Subcutaneous abdominal adipose tissue (tissue), 5 donors: ENCODE data around the gene COX10.

Experiments used
- H3K27ac ChIP-seq: one replicate; pipeline ENCODE4 v1.7.0; 2013; ENCODE audit warnings: low read depth, mild to moderate bottlenecking, inconsistent platforms, low read length, moderate library complexity
- H3K27me3 ChIP-seq, 5 donors: one replicate each; pipeline ENCODE4 v1.7.0; 2013; ENCODE audit warnings: low read length in 5 of 5, inconsistent platforms in 1 of 5; ENCODE audit not compliant: control insufficient read depth in 5 of 5, insufficient read depth in 4 of 5
- H3K36me3 ChIP-seq, 5 donors: one replicate each; pipeline ENCODE4 v1.7.0; 2013; ENCODE audit warnings: low read length in 5 of 5; ENCODE audit not compliant: control insufficient read depth in 5 of 5, insufficient read depth in 5 of 5
- H3K4me1 ChIP-seq, 5 donors: one replicate each; pipeline ENCODE4 v1.7.0; 2013; ENCODE audit warnings: low read length in 5 of 5, mild to moderate bottlenecking in 3 of 5, moderate library complexity in 1 of 5; ENCODE audit not compliant: control insufficient read depth in 5 of 5, insufficient read depth in 5 of 5
- H3K4me3 ChIP-seq, 5 donors: one replicate each; pipeline ENCODE4 v1.7.0; 2013; ENCODE audit warnings: low read length in 5 of 5, low read depth in 1 of 5
- H3K9ac ChIP-seq, 5 donors: one replicate each; pipeline ENCODE4 v1.7.0; 2013; ENCODE audit warnings: low read length in 5 of 5, mild to moderate bottlenecking in 4 of 5, moderate library complexity in 3 of 5
- H3K9me3 ChIP-seq, 5 donors: one replicate each; pipeline ENCODE4 v1.7.0; 2013; ENCODE audit warnings: low read length in 5 of 5; ENCODE audit not compliant: control insufficient read depth in 5 of 5
- donor health status: healthy.
- donor health status: healthy.
- donor health status: healthy.
- donor health status: healthy.
- donor health status: healthy.

COX10 gene

DNA sequence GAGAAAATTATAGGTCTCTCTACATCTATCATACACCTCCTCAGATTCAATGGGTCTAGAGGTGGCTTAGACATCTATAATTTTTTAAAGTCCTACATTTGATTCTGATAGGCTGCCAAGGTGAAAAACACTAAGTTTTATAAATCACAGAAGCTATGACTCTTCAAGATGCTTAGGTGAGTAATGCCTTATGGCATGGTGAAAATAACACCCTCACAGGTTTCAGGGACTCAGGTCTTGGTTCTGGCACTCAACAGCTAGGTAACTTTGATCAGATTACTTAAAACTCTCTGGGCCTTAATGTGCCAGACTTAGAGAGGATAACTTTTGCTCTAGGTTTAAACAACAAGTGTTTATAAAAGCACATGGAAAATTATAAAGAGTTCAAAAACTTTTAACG, 2.0 kb upstream of the COX10 start:
- no peaks in the 10 kb centered on the region for H3K27me3 ChIP-seq
- peaks cover 0 to 27% (median 21%) of the 10 kb centered on the region in 5 donors for H3K4me1 ChIP-seq
- no peak overlapping the region for H3K9ac ChIP-seq
- no peaks in the 10 kb centered on the region for H3K36me3 ChIP-seq
- no peak overlapping the region for H3K27ac ChIP-seq
- H3K9me3 ChIP-seq = peaks cover 0 to 4% (median 3%) of the 10 kb centered on the region in 5 donors
- no peak overlapping the region for H3K4me3 ChIP-seq

DNA sequence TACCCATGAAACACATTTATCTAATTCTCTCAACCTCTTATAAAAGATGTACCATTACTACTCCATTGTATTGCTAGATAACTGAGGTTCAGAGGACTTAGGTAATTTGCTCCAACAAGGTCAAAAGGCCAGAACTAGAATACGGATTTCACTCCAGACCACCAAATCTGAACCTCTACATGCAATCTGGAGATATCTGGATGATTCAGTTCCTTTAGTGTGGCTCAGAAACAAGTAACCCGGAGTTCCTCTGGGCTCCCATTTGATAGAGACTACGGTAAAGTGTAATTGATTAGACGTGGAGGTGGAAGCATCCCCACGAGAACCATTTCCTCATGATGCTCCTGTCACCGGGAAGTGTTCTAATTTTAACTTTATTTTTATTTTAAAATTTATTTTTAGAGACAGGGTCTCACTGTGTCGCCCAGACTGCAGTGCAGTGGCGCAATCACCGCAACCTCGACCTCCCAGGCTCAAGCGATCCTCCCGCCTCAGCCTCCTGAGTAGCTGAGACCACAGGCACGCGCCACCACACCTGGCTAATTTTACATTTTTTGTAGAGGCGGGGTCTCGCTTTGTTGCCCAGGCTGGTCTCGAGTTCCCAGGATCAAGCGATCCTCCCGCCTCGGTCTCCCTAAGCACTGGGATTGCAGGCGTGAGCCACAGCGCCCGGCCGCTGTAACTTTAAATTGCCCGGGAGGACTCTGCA, 608 bp upstream of the COX10 start:
- Histone ChIP-seq H3K27ac (peak overlapping the region; percentile 61), H3K36me3 (no peaks in the 10 kb centered on the region), H3K9ac (peak overlapping the region; percentile 48 to 98 (median 96)), H3K4me3 (peak overlapping the region; percentile 95 to 100 (median 100)), H3K4me1 (peaks cover 0 to 24% (median 20%) of the 10 kb centered on the region in 5 donors), H3K27me3 (no peaks in the 10 kb centered on the region), H3K9me3 (peaks cover 0 to 4% (median 3%) of the 10 kb centered on the region in 5 donors)

DNA sequence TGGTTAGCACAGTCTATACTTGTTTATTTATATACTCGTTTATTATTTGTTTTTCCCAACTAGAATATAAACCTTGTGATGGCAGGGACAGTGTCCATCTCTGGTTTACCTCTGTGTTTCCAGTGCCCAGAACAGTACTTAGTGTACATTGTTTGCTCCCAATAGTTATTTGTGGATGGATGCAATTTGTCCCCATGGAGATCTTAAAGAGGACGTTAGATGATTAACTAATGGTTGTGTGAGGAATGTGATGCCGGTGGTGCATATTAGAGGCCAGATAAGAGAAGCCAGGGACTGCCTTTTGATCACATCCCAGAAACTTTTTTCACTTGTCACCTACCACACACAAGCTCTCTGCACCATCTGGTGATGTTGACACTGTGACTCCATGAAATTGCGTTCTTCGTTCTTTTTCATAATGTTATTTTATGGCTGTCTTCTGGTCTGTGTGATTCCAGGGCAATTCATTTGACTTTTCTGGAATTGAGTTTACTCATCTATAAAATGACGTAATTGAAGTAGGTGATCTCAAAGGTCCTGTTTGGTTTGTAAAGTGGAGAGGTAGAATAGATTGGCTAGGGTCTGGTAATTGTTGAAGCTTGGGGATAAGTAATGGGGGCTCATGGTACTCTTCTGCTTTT, 1.2 kb downstream of the COX10 start:
- Histone ChIP-seq H3K27me3 (no peaks in the 10 kb centered on the region), H3K9me3 (peaks cover 0 to 4% (median 3%) of the 10 kb centered on the region in 5 donors), H3K36me3 (peaks cover 0 to 9% (median 5%) of the 10 kb centered on the region in 5 donors), H3K27ac (no peak overlapping the region), H3K9ac (no peak overlapping the region), H3K4me3 (peak overlapping the region; percentile 95 to 100 (median 100)), H3K4me1 (peaks cover 0 to 24% (median 20%) of the 10 kb centered on the region in 5 donors)

DNA sequence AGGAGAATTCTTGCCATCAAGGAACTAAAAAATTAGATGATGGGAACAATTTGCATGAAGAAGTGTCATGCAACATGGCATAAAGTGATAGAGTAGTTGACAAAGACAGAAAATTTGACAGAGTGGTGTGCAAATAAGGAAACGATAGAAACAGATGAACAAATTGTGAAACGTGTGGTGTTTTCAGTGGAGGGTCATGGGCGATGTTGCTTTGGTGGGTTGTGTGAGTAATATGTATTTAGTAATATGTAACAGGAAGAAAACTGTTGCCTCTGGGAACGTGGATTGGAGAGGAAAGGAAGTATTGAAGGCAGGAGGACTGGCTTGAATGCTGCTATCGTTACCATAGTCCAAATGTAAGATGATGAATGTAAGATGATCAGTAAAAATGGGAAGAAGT, 3.6 kb downstream of the COX10 start:
- no peaks in the 10 kb centered on the region for H3K27me3 ChIP-seq
- peaks cover 13 to 25% (median 22%) of the 10 kb centered on the region in 5 donors for H3K36me3 ChIP-seq
- H3K9me3 ChIP-seq = no peaks in the 10 kb centered on the region
- peaks cover 0 to 24% (median 20%) of the 10 kb centered on the region in 5 donors for H3K4me1 ChIP-seq
- no peak overlapping the region for H3K9ac ChIP-seq
- no peak overlapping the region for H3K4me3 ChIP-seq
- no peak overlapping the region for H3K27ac ChIP-seq

DNA sequence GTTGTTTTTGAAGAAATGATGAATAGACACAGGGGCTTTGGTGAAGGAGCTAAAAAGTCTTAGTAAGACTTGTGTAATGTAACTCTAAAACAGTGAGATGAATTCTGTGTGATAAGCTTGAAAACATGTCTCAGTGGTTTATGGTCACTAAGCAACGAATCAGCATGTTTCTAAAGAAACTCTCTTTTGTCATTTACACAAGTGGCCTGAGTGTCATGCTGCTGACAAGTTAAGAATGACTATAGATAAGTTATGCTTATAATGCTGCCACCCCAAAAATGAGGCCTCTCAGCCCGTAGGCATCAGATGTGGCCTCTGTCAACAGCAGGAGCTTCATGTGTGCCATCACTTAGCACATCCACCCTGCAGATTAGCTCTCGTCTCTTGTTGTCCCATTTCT, 8.7 kb downstream of the COX10 start:
- Histone ChIP-seq H3K4me3 (no peak overlapping the region), H3K36me3 (peaks cover 24 to 37% (median 34%) of the 10 kb centered on the region in 5 donors), H3K9ac (no peak overlapping the region), H3K27ac (no peak overlapping the region), H3K9me3 (no peaks in the 10 kb centered on the region), H3K4me1 (peaks cover 0 to 7% (median 3%) of the 10 kb centered on the region in 5 donors), H3K27me3 (no peaks in the 10 kb centered on the region)

DNA sequence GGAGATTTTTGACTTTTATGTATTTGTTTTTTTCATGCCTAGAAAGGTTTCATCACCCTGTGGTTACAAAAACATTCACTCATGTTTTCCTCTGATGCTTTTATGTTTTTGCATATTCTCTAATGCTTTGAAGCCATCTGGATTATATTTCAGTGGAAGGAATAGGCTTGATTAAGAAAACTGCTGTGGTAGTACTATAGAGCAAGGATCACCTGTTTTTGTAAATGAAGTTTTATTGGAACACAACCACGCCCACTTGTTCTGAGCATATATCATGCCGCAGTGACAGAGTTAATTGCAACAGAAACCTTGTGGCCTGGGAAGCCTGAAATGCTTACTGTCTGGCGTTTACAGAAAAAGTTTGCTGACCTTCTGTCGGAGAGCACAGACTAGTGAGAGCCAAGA, 11.5 kb downstream of the COX10 start:
- Histone ChIP-seq H3K9ac (no peak overlapping the region), H3K9me3 (no peaks in the 10 kb centered on the region), H3K4me1 (peaks cover 0 to 7% (median 3%) of the 10 kb centered on the region in 5 donors), H3K27me3 (no peaks in the 10 kb centered on the region), H3K36me3 (peaks cover 24 to 32% (median 25%) of the 10 kb centered on the region in 5 donors), H3K4me3 (no peak overlapping the region), H3K27ac (no peak overlapping the region)

DNA sequence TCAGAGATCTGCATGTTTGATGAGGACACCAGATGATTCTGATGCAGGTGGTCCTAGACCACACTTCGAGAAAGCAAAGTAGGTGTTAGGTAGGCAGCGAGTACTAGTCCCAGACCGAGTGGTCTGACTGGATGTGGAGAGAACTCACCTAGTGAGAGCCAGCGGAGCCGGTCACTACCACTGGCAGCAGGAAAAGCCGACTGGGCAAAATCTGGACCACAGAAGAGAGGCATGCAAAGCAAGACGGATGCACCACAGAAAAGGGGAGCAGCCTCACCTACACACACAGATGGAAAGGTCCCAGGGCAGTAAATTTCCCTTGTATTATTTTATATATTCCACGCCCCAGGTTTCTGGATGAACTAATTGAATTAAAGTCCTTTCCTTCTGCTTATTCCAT, 13.5 kb downstream of the COX10 start:
- Histone ChIP-seq H3K4me1 (peaks cover 0 to 7% (median 3%) of the 10 kb centered on the region in 5 donors), H3K9ac (no peak overlapping the region), H3K36me3 (peaks cover 11 to 15% (median 12%) of the 10 kb centered on the region in 5 donors), H3K9me3 (no peaks in the 10 kb centered on the region), H3K27ac (no peak overlapping the region), H3K27me3 (no peaks in the 10 kb centered on the region), H3K4me3 (no peak overlapping the region)

DNA sequence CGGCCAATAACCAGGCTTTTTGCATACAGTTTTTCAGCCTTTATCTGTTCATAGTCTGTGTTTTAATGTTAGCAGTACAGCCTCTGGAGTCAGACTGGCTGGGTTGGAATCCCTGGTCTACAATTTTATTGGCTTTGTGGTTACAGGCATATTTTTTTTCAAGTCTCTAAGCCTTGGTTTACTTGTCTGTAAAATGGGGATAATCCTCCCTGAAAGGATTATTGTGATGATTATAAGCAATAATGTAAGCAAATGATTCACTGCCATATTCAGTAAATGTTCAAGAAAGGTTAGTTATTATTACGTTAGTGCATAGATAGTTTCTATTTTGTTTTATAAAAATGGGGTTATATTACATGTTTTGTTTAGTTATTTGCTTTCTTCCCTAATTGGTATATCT, 15.7 kb downstream of the COX10 start:
- Histone ChIP-seq H3K4me3 (no peak overlapping the region), H3K4me1 (peaks cover 0 to 7% (median 3%) of the 10 kb centered on the region in 5 donors)

DNA sequence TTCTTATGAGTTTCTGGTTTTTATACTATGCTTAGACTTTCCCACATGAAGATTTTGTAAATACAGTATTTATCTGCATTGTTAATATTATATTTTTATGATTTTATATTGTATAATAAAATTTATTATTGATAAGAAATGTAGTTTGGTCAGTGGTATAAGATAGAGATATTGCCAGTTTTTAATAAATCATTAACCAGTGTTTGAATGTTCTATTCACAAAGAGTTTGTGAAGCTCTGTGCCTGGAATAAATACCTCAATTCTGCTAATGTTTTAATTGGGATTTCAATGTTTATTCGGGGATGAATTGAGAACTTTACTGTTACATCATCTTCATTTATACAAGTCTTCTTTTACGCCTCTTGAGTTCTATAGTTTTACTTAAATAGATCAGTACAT, 16.9 kb downstream of the COX10 start:
- Histone ChIP-seq H3K27me3 (no peaks in the 10 kb centered on the region), H3K36me3 (peaks cover 0 to 8% (median 0%) of the 10 kb centered on the region in 5 donors), H3K9me3 (no peaks in the 10 kb centered on the region), H3K9ac (no peak overlapping the region), H3K27ac (no peak overlapping the region), H3K4me1 (peaks cover 0 to 7% (median 3%) of the 10 kb centered on the region in 5 donors), H3K4me3 (no peak overlapping the region)

More for the DNA sequence above, 15.7 kb downstream of the COX10 start:
- H3K27ac ChIP-seq = no peak overlapping the region
- H3K36me3 ChIP-seq = peaks cover 0 to 8% (median 0%) of the 10 kb centered on the region in 5 donors
- H3K9me3 ChIP-seq = no peaks in the 10 kb centered on the region
- no peaks in the 10 kb centered on the region for H3K27me3 ChIP-seq
- no peak overlapping the region for H3K9ac ChIP-seq

DNA sequence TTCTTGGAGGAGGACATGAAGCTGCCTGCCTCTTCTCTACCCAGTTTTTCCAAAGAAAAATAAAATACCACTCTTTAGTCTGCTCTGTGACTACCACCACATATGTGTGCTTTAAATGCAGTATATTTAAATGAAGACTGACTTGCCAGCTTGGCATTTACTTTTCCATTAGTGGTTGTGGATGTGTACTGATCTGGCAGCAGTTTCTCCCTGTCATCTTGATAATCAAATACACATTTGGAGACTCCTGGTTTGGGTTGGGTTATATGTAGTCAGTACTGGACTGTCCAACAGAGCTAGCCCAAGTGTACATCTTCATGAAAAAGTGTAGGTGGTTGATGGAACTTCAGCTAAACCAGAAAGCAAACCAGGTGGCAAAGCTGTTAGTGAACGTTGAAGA, 19.9 kb downstream of the COX10 start:
- Histone ChIP-seq H3K36me3 (peaks cover 0 to 5% (median 0%) of the 10 kb centered on the region in 5 donors), H3K9me3 (no peaks in the 10 kb centered on the region), H3K4me3 (no peak overlapping the region), H3K9ac (no peak overlapping the region), H3K27me3 (no peaks in the 10 kb centered on the region), H3K4me1 (peaks cover 0 to 8% (median 0%) of the 10 kb centered on the region in 5 donors), H3K27ac (no peak overlapping the region)
